Mesenchymal stem cell (in vitro differentiated cells and primary cell): ENCODE measurements around the gene ENKUR. TPM values are rescaled to one million over a fixed set of nuclear protein-coding genes. Genes with fewer than 3 reads are reported as not detected.

Experiments used
- DNase-seq: peaks from one replicate; pipeline ENCODE4 v3.0.0-alpha.2; 2013
- H2AFZ ChIP-seq: one replicate; pipeline ENCODE4 v1.6.1; 2013; ENCODE audit warnings: low read depth, mild to moderate bottlenecking, control low read depth, inconsistent platforms, low read length, moderate library complexity
- H2AK5ac ChIP-seq: 2 replicates; pipeline ENCODE4 v1.6.1; 2013; ENCODE audit warnings: low read length, moderate library complexity, mild to moderate bottlenecking, inconsistent platforms; ENCODE audit not compliant: severe bottlenecking
- H2BK120ac ChIP-seq: one replicate; pipeline ENCODE4 v1.6.1; 2013; ENCODE audit warnings: low read depth, mild to moderate bottlenecking, inconsistent platforms, low read length, moderate library complexity
- H2BK12ac ChIP-seq, 2 experiments: one replicate each; pipeline ENCODE4 v1.6.1; 2013; ENCODE audit warnings: inconsistent platforms in 2 of 2, low read length in 2 of 2, mild to moderate bottlenecking in 2 of 2, moderate library complexity in 2 of 2, control low read depth in 1 of 2
- H2BK15ac ChIP-seq: one replicate; pipeline ENCODE4 v1.6.1; 2013; ENCODE audit warnings: mild to moderate bottlenecking, low read depth, inconsistent platforms; ENCODE audit not compliant: poor library complexity, severe bottlenecking
- H2BK5ac ChIP-seq: 2 replicates; pipeline ENCODE4 v1.6.1; 2013; ENCODE audit warnings: low read depth, mild to moderate bottlenecking, low read length, control low read depth, inconsistent platforms; ENCODE audit not compliant: poor library complexity, severe bottlenecking
- H3K14ac ChIP-seq, 2 experiments: one replicate each; pipeline ENCODE4 v1.6.1; 2013; ENCODE audit warnings: inconsistent platforms in 2 of 2, low read length in 2 of 2, control low read depth in 1 of 2, mild to moderate bottlenecking in 1 of 2, moderate library complexity in 1 of 2
- H3K18ac ChIP-seq, 2 experiments: one replicate each; pipeline ENCODE4 v1.6.1; 2013; ENCODE audit warnings: inconsistent platforms in 2 of 2, low read length in 2 of 2, control low read depth in 1 of 2, low read depth in 1 of 2, mild to moderate bottlenecking in 1 of 2
- H3K23ac ChIP-seq, 2 experiments: one replicate each; pipeline ENCODE4 v1.6.1; 2013; ENCODE audit warnings: inconsistent platforms in 2 of 2, low read length in 2 of 2, mild to moderate bottlenecking in 2 of 2, moderate library complexity in 2 of 2, control low read depth in 1 of 2
- H3K27ac ChIP-seq: 2 replicates; pipeline ENCODE4 v1.5.1; 2013; ENCODE audit warnings: mild to moderate bottlenecking, moderate library complexity, low read length, control low read depth, inconsistent platforms; ENCODE audit not compliant: poor library complexity, severe bottlenecking
- H3K27me3 ChIP-seq, 2 experiments: 2 replicates each; pipeline versions ENCODE4 v1.6.1 to v1.7.0; 2013; ENCODE audit warnings: low read length in 2 of 2, mild to moderate bottlenecking in 2 of 2, moderate library complexity in 2 of 2, control low read depth in 1 of 2, inconsistent platforms in 1 of 2; ENCODE audit not compliant: control insufficient read depth in 1 of 2, insufficient read depth in 1 of 2
- H3K36me3 ChIP-seq, 2 experiments: 2 replicates each; pipeline versions ENCODE4 v1.6.1 to v1.7.0; 2013; ENCODE audit warnings: low read length in 2 of 2, control low read depth in 1 of 2, inconsistent platforms in 1 of 2, low read depth in 1 of 2, mild to moderate bottlenecking in 1 of 2; ENCODE audit not compliant: insufficient read depth in 2 of 2, control insufficient read depth in 1 of 2
- H3K4ac ChIP-seq, 2 experiments: one replicate each; pipeline ENCODE4 v1.6.1; 2013; ENCODE audit warnings: inconsistent platforms in 2 of 2, low read length in 2 of 2, mild to moderate bottlenecking in 2 of 2, moderate library complexity in 2 of 2, control low read depth in 1 of 2, low read depth in 1 of 2
- H3K4me1 ChIP-seq: 2 replicates; pipeline ENCODE4 v1.6.1; 2013; ENCODE audit warnings: low read depth, low read length, control low read depth; ENCODE audit not compliant: control insufficient read depth, insufficient read depth
- H3K4me2 ChIP-seq: 2 replicates; pipeline ENCODE4 v1.6.1; 2013; ENCODE audit warnings: low read length, mild to moderate bottlenecking, inconsistent platforms; ENCODE audit not compliant: poor library complexity, severe bottlenecking
- H3K4me3 ChIP-seq, 2 experiments: 2 replicates each; pipeline versions ENCODE4 v1.5.1 to v1.7.0; 2013; ENCODE audit warnings: low read length in 2 of 2, mild to moderate bottlenecking in 2 of 2, control low read depth in 1 of 2, low read depth in 1 of 2; ENCODE audit not compliant: insufficient read depth in 1 of 2
- H3K79me1 ChIP-seq: replicated peaks from 2 replicates; pipeline ENCODE4 v1.6.1; 2013; ENCODE audit warnings: mild to moderate bottlenecking, control low read depth, low read length, inconsistent platforms; ENCODE audit not compliant: poor library complexity, severe bottlenecking
- H3K9ac ChIP-seq: 2 replicates; pipeline ENCODE4 v1.7.0; 2013; ENCODE audit warnings: mild to moderate bottlenecking, low read length, moderate library complexity
- H3K9me3 ChIP-seq: 2 replicates; pipeline ENCODE4 v1.7.0; 2013; ENCODE audit warnings: mild to moderate bottlenecking, low read length; ENCODE audit not compliant: control insufficient read depth
- H4K8ac ChIP-seq: one replicate; pipeline ENCODE4 v1.6.1; 2013; ENCODE audit warnings: inconsistent platforms, mild to moderate bottlenecking, low read length, moderate library complexity
- H4K91ac ChIP-seq: one replicate; pipeline ENCODE4 v1.6.1; 2013; ENCODE audit warnings: mild to moderate bottlenecking, low read length, inconsistent platforms
- WGBS: methylation state at CpG from one replicate; pipeline ENCODE4 v1.1.7; 2013; ENCODE audit warnings: mixed read lengths; 5-methylcytosine and 5-hydroxymethylcytosine counted together
- small RNA-seq: library from polyadenylated mRNA; stranded (forward); fragments of <200 nt; extraction: miRNeasy Mini kit (QIAGEN cat#:217004); gene quantifications from one replicate; pipeline ENCODE3, GENCODE V24; 2013; ENCODE audit warnings: low read depth

ENKUR gene

GRCh38 chr10:24935504-24936292 lies 80.3 kb downstream of the ENKUR start:
- Histone ChIP-seq H4K91ac (no peak overlapping the region), H3K36me3 (peaks cover 0 to 20% of the 10 kb centered on the region in 2 experiments), H3K14ac (no peak overlapping the region), H2BK15ac (no peak overlapping the region), H2AK5ac (no peak overlapping the region), H3K27me3 (no peaks in the 10 kb centered on the region), H2BK5ac (no peak overlapping the region), H3K9me3 (no peaks in the 10 kb centered on the region), H2BK120ac (no peak overlapping the region), H4K8ac (no peak overlapping the region), H3K27ac (no peak overlapping the region), H3K4me2 (no peak overlapping the region), H3K4ac (no peak overlapping the region), H2AFZ (no peak overlapping the region), H2BK12ac (no peak overlapping the region), H3K4me1 (no peaks in the 10 kb centered on the region), H3K18ac (no peak overlapping the region), H3K23ac (no peak overlapping the region), H3K9ac (no peak overlapping the region), H3K79me1 (no peaks in the 10 kb centered on the region), H3K4me3 (no peak overlapping the region)
- 90% methylated on average over 7 of the region's 8 CpGs for WGBS
- no peak for DNase-seq

Small RNAs within 50 kb of the gene (small RNA-seq; reads per million reads assigned to genes)
- gene AL512598.1, result not detected
